Central memory CD8-positive, alpha-beta T cell (primary cell): ENCODE data around the gene UGCG.
"Not testable (repeated sequence)": the region's sequence is repeated elsewhere in the genome, so short reads cannot be mapped to it uniquely, and the experiment has no call there.

Experiments used
- ATAC-seq: fragments of 150-1000 bp; cut with Tn5 transposase; replicated peaks from 2 replicates; pipeline ENCODE4 v1.10.0; 2022; ENCODE audit warnings: mild to moderate bottlenecking, moderate FRiP score, moderate number of reproducible peaks; ENCODE audit not compliant: poor library complexity, severe bottlenecking; ENCODE audit errors: extremely low read depth
- DNase-seq, 2 donors: peaks; one replicate each; pipeline ENCODE4 v3.0.0; 2021; ENCODE audit warnings: low spot score in 2 of 2
- H3K27ac Mint-ChIP-seq: one replicate; pipeline ENCODE4 v1.8.0; 2022; ENCODE audit warnings: low read depth, mild to moderate bottlenecking, moderate library complexity, mixed read lengths
- H3K27me3 Mint-ChIP-seq: one replicate; pipeline ENCODE4 v1.8.0; 2022; ENCODE audit warnings: mixed read lengths
- H3K36me3 Mint-ChIP-seq: one replicate; pipeline ENCODE4 v1.8.0; 2022; ENCODE audit warnings: mild to moderate bottlenecking, moderate library complexity, mixed read lengths; ENCODE audit not compliant: insufficient read depth
- H3K4me1 Mint-ChIP-seq: one replicate; pipeline ENCODE4 v1.8.0; 2022; ENCODE audit warnings: mixed read lengths
- H3K4me3 Mint-ChIP-seq: one replicate; pipeline ENCODE4 v1.8.0; 2022; ENCODE audit warnings: mild to moderate bottlenecking, moderate library complexity, mixed read lengths
- H3K9me3 Mint-ChIP-seq: one replicate; pipeline ENCODE4 v1.8.0; 2022; ENCODE audit warnings: mixed read lengths

The UGCG gene

GRCh38 chr9:111897601-111898137 lies 1.1 kb downstream of the UGCG start:
- Mint-ChIP-seq H3K27me3 (no peaks in the 10 kb centered on the region), H3K36me3 (peaks cover 4% of the 10 kb centered on the region), H3K4me3 (no peak overlapping the region), H3K9me3 (no peaks in the 10 kb centered on the region), H3K27ac (no peak overlapping the region), H3K4me1 (peaks cover 13% of the 10 kb centered on the region)
- DNase-seq (no peak), ATAC-seq (no peak)

- H3K4me3 Mint-ChIP-seq = no peak overlapping the region
- ATAC-seq (no peak), DNase-seq (no peak)
- H3K36me3 Mint-ChIP-seq = peaks cover 4% of the 10 kb centered on the region
- peaks cover 13% of the 10 kb centered on the region for H3K4me1 Mint-ChIP-seq
- no peak overlapping the region for H3K27ac Mint-ChIP-seq
- H3K27me3 Mint-ChIP-seq = no peaks in the 10 kb centered on the region
- H3K9me3 Mint-ChIP-seq = no peaks in the 10 kb centered on the region
Measured at GRCh38 chr9:111898331-111899096, 1.9 kb downstream of the UGCG start.

- Mint-ChIP-seq H3K36me3 (peaks cover 4% of the 10 kb centered on the region), H3K4me3 (no peak overlapping the region), H3K27ac (no peak overlapping the region), H3K9me3 (no peaks in the 10 kb centered on the region), H3K27me3 (no peaks in the 10 kb centered on the region), H3K4me1 (peaks cover 27% of the 10 kb centered on the region)
- DNase-seq = no peak
- no peak for ATAC-seq
Measured at GRCh38 chr9:111900151-111900857, 3.7 kb downstream of the UGCG start.

GRCh38 chr9:111900858-111901612 lies 4.4 kb downstream of the UGCG start:
- no peak for DNase-seq
- Mint-ChIP-seq H3K9me3 (no peaks in the 10 kb centered on the region), H3K27ac (no peak overlapping the region), H3K4me3 (no peak overlapping the region), H3K36me3 (peaks cover 3% of the 10 kb centered on the region), H3K4me1 (peaks cover 33% of the 10 kb centered on the region), H3K27me3 (no peaks in the 10 kb centered on the region)
- no peak for ATAC-seq

GRCh38 chr9:111902391-111903139 lies 6.0 kb downstream of the UGCG start:
- Mint-ChIP-seq H3K27ac (no peak overlapping the region), H3K36me3 (peaks cover 1% of the 10 kb centered on the region), H3K9me3 (no peaks in the 10 kb centered on the region), H3K27me3 (no peaks in the 10 kb centered on the region), H3K4me1 (peaks cover 46% of the 10 kb centered on the region), H3K4me3 (no peak overlapping the region)
- no peak for DNase-seq
- no peak for ATAC-seq

- not testable (repeated sequence) for H3K27ac Mint-ChIP-seq, H3K9me3 Mint-ChIP-seq
Measured at GRCh38 chr9:111903535-111903934, 6.9 kb downstream of the UGCG start.

GRCh38 chr9:111904026-111904425 lies 7.4 kb downstream of the UGCG start:
- H3K4me3 Mint-ChIP-seq = no peak overlapping the region

More at GRCh38 chr9:111903535-111903934, 6.9 kb downstream of the UGCG start:
- not testable (repeated sequence) for DNase-seq, H3K27me3 Mint-ChIP-seq, H3K36me3 Mint-ChIP-seq, H3K4me3 Mint-ChIP-seq, ATAC-seq
- peaks cover 56% of the 10 kb centered on the region for H3K4me1 Mint-ChIP-seq

GRCh38 chr9:111904891-111905291 lies 8.3 kb downstream of the UGCG start:
- peak overlapping the region; percentile 29 for H3K27ac Mint-ChIP-seq
- H3K4me3 Mint-ChIP-seq = no peak overlapping the region
- peaks cover 60% of the 10 kb centered on the region for H3K4me1 Mint-ChIP-seq
- no peak for DNase-seq
- H3K27me3 Mint-ChIP-seq = no peaks in the 10 kb centered on the region
- no peaks in the 10 kb centered on the region for H3K9me3 Mint-ChIP-seq
- no peak for ATAC-seq
- H3K36me3 Mint-ChIP-seq = peaks cover 1% of the 10 kb centered on the region

More at GRCh38 chr9:111904026-111904425, 7.4 kb downstream of the UGCG start:
- H3K4me1 Mint-ChIP-seq = peaks cover 60% of the 10 kb centered on the region
- no peaks in the 10 kb centered on the region for H3K27me3 Mint-ChIP-seq
- no peaks in the 10 kb centered on the region for H3K9me3 Mint-ChIP-seq
- H3K27ac Mint-ChIP-seq = peak overlapping the region; percentile 37
- ATAC-seq = no peak
- peaks cover 1% of the 10 kb centered on the region for H3K36me3 Mint-ChIP-seq
- DNase-seq = no peak

GRCh38 chr9:111907147-111907546 lies 10.5 kb downstream of the UGCG start:
- no peak overlapping the region for H3K4me3 Mint-ChIP-seq
- H3K4me1 Mint-ChIP-seq = peaks cover 72% of the 10 kb centered on the region
- no peak overlapping the region for H3K27ac Mint-ChIP-seq

GRCh38 chr9:111909444-111909843 lies 12.8 kb downstream of the UGCG start:
- ATAC-seq = no peak
- no peak for DNase-seq
- H3K9me3 Mint-ChIP-seq = no peaks in the 10 kb centered on the region
- peaks cover 1% of the 10 kb centered on the region for H3K36me3 Mint-ChIP-seq
- H3K27me3 Mint-ChIP-seq = no peaks in the 10 kb centered on the region
- peak overlapping the region; percentile 1 for H3K4me3 Mint-ChIP-seq
- peaks cover 80% of the 10 kb centered on the region for H3K4me1 Mint-ChIP-seq
- H3K27ac Mint-ChIP-seq = peak overlapping the region; percentile 9

More at GRCh38 chr9:111907147-111907546, 10.5 kb downstream of the UGCG start:
- H3K9me3 Mint-ChIP-seq = no peaks in the 10 kb centered on the region
- ATAC-seq = no peak
- peaks cover 1% of the 10 kb centered on the region for H3K36me3 Mint-ChIP-seq
- no peak for DNase-seq
- no peaks in the 10 kb centered on the region for H3K27me3 Mint-ChIP-seq

- H3K4me3 Mint-ChIP-seq = peak overlapping the region; percentile 17
Measured at GRCh38 chr9:111910428-111910827, 13.8 kb downstream of the UGCG start.

GRCh38 chr9:111913159-111913558 lies 16.5 kb downstream of the UGCG start:
- Mint-ChIP-seq H3K27me3 (no peaks in the 10 kb centered on the region), H3K9me3 (no peaks in the 10 kb centered on the region), H3K36me3 (peaks cover 15% of the 10 kb centered on the region), H3K27ac (no peak overlapping the region), H3K4me3 (no peak overlapping the region), H3K4me1 (peaks cover 75% of the 10 kb centered on the region)
- ATAC-seq = no peak
- no peak for DNase-seq

More at GRCh38 chr9:111910428-111910827, 13.8 kb downstream of the UGCG start:
- Mint-ChIP-seq H3K27ac (peak overlapping the region; percentile 21), H3K36me3 (peaks cover 6% of the 10 kb centered on the region), H3K27me3 (no peaks in the 10 kb centered on the region), H3K4me1 (peaks cover 81% of the 10 kb centered on the region), H3K9me3 (no peaks in the 10 kb centered on the region)
- DNase-seq (no peak), ATAC-seq (no peak)
